Measurements from ENCODE around the gene PSMC5. TPM values are rescaled to one million over a fixed set of nuclear protein-coding genes. Genes with fewer than 3 reads are reported as not detected.
"Not testable (repeated sequence)": the region's sequence is repeated elsewhere in the genome, so short reads cannot be mapped to it uniquely, and the experiment has no call there.

The PSMC5 gene
- total RNA-seq, 1 experiment from 2014 or later, result 91.4 TPM

GRCh38 chr17:63871646-63872365, 44.6 kb downstream of the PSMC5 start:
- CTCF ChIA-PET; DNase-seq; H3K27ac Mint-ChIP-seq (ENCODE audit: unreplicated experiment); H3K36me3 Mint-ChIP-seq (ENCODE audit: insufficient read depth, unreplicated experiment); H3K4me3 Mint-ChIP-seq (ENCODE audit: low read depth, unreplicated experiment); intact Hi-C loops (cut with micrococcal nuclease; ENCODE audit: unreplicated experiment); H3K9me3 Mint-ChIP-seq (ENCODE audit: low read depth, unreplicated experiment); BruUV-seq (replicated peaks); H3K4me1 Mint-ChIP-seq (ENCODE audit: low read depth, unreplicated experiment): not testable (repeated sequence)
- peaks cover 27% of the 10 kb centered on the region for H3K27me3 Mint-ChIP-seq (ENCODE audit: unreplicated experiment)

GRCh38 chr17:63873577-63873976, 46.3 kb downstream of the PSMC5 start, which contains the start of gene CSH2:
TSS of gene CSH2 (minus strand) at chr17:63873677. CDS start at chr17:63873614, 63 bp downstream.
- intact Hi-C loops (cut with micrococcal nuclease; ENCODE audit: unreplicated experiment); CTCF ChIA-PET; DNase-seq; BruUV-seq (replicated peaks); H3K4me1 Mint-ChIP-seq (ENCODE audit: low read depth, unreplicated experiment); H3K4me3 Mint-ChIP-seq (ENCODE audit: low read depth, unreplicated experiment); H3K9me3 Mint-ChIP-seq (ENCODE audit: low read depth, unreplicated experiment); H3K36me3 Mint-ChIP-seq (ENCODE audit: insufficient read depth, unreplicated experiment); H3K27ac Mint-ChIP-seq (ENCODE audit: unreplicated experiment): not testable (repeated sequence)
- H3K27me3 Mint-ChIP-seq (ENCODE audit: unreplicated experiment), result peaks cover 40% of the 10 kb centered on the region

GRCh38 chr17:63874061-63874626, 46.9 kb downstream of the PSMC5 start:
- peaks cover 42% of the 10 kb centered on the region for H3K27me3 Mint-ChIP-seq (ENCODE audit: unreplicated experiment)
- H3K4me3 Mint-ChIP-seq (ENCODE audit: low read depth, unreplicated experiment); BruUV-seq (replicated peaks); H3K4me1 Mint-ChIP-seq (ENCODE audit: low read depth, unreplicated experiment); H3K36me3 Mint-ChIP-seq (ENCODE audit: insufficient read depth, unreplicated experiment); intact Hi-C loops (cut with micrococcal nuclease; ENCODE audit: unreplicated experiment); CTCF ChIA-PET; H3K27ac Mint-ChIP-seq (ENCODE audit: unreplicated experiment); H3K9me3 Mint-ChIP-seq (ENCODE audit: low read depth, unreplicated experiment); DNase-seq: not testable (repeated sequence)

- H3K27ac Mint-ChIP-seq (ENCODE audit: unreplicated experiment); H3K36me3 Mint-ChIP-seq (ENCODE audit: insufficient read depth, unreplicated experiment); BruUV-seq (replicated peaks); H3K4me1 Mint-ChIP-seq (ENCODE audit: low read depth, unreplicated experiment); DNase-seq; H3K4me3 Mint-ChIP-seq (ENCODE audit: low read depth, unreplicated experiment); H3K9me3 Mint-ChIP-seq (ENCODE audit: low read depth, unreplicated experiment); intact Hi-C loops (cut with micrococcal nuclease; ENCODE audit: unreplicated experiment): not testable (repeated sequence)
- H3K27me3 Mint-ChIP-seq (ENCODE audit: unreplicated experiment), result peaks cover 42% of the 10 kb centered on the region
- CTCF ChIA-PET, result interaction anchor here (0.6 kb wide), 1 partner anchor 405 kb away, joined by 3 read pairs; no protein-coding TSS in a partner anchor
Measured at GRCh38 chr17:63874693-63875092, 47.5 kb downstream of the PSMC5 start.

- H3K9me3 Mint-ChIP-seq (ENCODE audit: low read depth, unreplicated experiment); intact Hi-C loops (cut with micrococcal nuclease; ENCODE audit: unreplicated experiment); DNase-seq; H3K27ac Mint-ChIP-seq (ENCODE audit: unreplicated experiment); H3K4me3 Mint-ChIP-seq (ENCODE audit: low read depth, unreplicated experiment); H3K36me3 Mint-ChIP-seq (ENCODE audit: insufficient read depth, unreplicated experiment); H3K4me1 Mint-ChIP-seq (ENCODE audit: low read depth, unreplicated experiment); BruUV-seq (replicated peaks); CTCF ChIA-PET: not testable (repeated sequence)
- peaks cover 61% of the 10 kb centered on the region for H3K27me3 Mint-ChIP-seq (ENCODE audit: unreplicated experiment)
Measured at GRCh38 chr17:63878413-63878812, 51.2 kb downstream of the PSMC5 start.

- no peaks in the 10 kb centered on the region for H3K9me3 Mint-ChIP-seq (ENCODE audit: low read depth, unreplicated experiment)
- H3K27ac Mint-ChIP-seq (ENCODE audit: unreplicated experiment), result no peak overlapping the region
- no peak for TF ChIP-seq CTCF (IDR thresholded peaks at IDR 0.05; ENCODE audit: unreplicated experiment)
- DNase-seq, result no peak
- H3K4me1 Mint-ChIP-seq (ENCODE audit: low read depth, unreplicated experiment), result no peaks in the 10 kb centered on the region
- peaks cover 49% of the 10 kb centered on the region for H3K27me3 Mint-ChIP-seq (ENCODE audit: unreplicated experiment)
- no peak overlapping the region for H3K4me3 Mint-ChIP-seq (ENCODE audit: low read depth, unreplicated experiment)
- intact Hi-C loops (cut with micrococcal nuclease; ENCODE audit: unreplicated experiment), result no loop called here
- CTCF ChIA-PET, result no interaction called here
- H3K36me3 Mint-ChIP-seq (ENCODE audit: insufficient read depth, unreplicated experiment), result no peaks in the 10 kb centered on the region
- no TSS peak for BruUV-seq (replicated peaks)
Measured at GRCh38 chr17:63880706-63881105, 53.5 kb downstream of the PSMC5 start.

- H3K27ac Mint-ChIP-seq (ENCODE audit: unreplicated experiment); BruUV-seq (replicated peaks); DNase-seq; H3K4me1 Mint-ChIP-seq (ENCODE audit: low read depth, unreplicated experiment); H3K36me3 Mint-ChIP-seq (ENCODE audit: insufficient read depth, unreplicated experiment); intact Hi-C loops (cut with micrococcal nuclease; ENCODE audit: unreplicated experiment); H3K4me3 Mint-ChIP-seq (ENCODE audit: low read depth, unreplicated experiment); H3K9me3 Mint-ChIP-seq (ENCODE audit: low read depth, unreplicated experiment): not testable (repeated sequence)
- CTCF ChIA-PET, result interaction anchor here (0.6 kb wide), 1 partner anchor 30 kb away, joined by 4 read pairs; no protein-coding TSS in a partner anchor
- H3K27me3 Mint-ChIP-seq (ENCODE audit: unreplicated experiment), result peaks cover 45% of the 10 kb centered on the region
Measured at GRCh38 chr17:63881337-63881736, 54.1 kb downstream of the PSMC5 start.

Data from Calu3 (cell line).